Measurements from ENCODE around the gene LZTS3. TPM values are rescaled to one million over a fixed set of nuclear protein-coding genes. Genes with fewer than 3 reads are reported as not detected.
"Not testable (repeated sequence)": the region's sequence is repeated elsewhere in the genome, so short reads cannot be mapped to it uniquely, and the experiment has no call there.

Gene LZTS3
- 10 to 100 TPM in 2 of 4 donors, 1 to 10 TPM in 2; 9.0 to 13.5 (median 9.7) TPM for total RNA-seq

- in situ Hi-C loops (cut with MboI; ENCODE audit: low pct_ligation_motif_present in 1 of 4, low pct_unique_long_range_greater_than_20kb in 1 of 4, low sequenced_read_pairs in 3 of 4) (no loop called here), intact Hi-C loops (cut with DNase I; ENCODE audit: low total_unique reads) (no loop called here)
- Histone ChIP-seq H3K9me3 (no peaks in the 10 kb centered on the region), H3K4me1 (peaks cover 6 to 28% (median 16%) of the 10 kb centered on the region in 4 donors), H3K27ac (peak within 1 kb of the TSS; percentile 63 to 82 (median 76)), H3K27me3 (peaks cover 40% of the 10 kb centered on the region), H3K4me3 (peak within 1 kb of the TSS; percentile 75 to 98 (median 80)), H3K36me3 (no peaks in the 10 kb centered on the region)
- no peak for TF ChIP-seq EP300 (IDR thresholded peaks at IDR 0.05; ENCODE audit: low read depth)
- TF ChIP-seq CTCF (IDR thresholded peaks at IDR 0.05) = no peak
- TF ChIP-seq POLR2AphosphoS5 (IDR thresholded peaks at IDR 0.05) = peak in 1 of 3 donors; percentile 35
- TF ChIP-seq POLR2A (IDR thresholded peaks at IDR 0.05) = peak; percentile 37
- peak; percentile 77 for DNase-seq
- WGBS, 2 donors (ENCODE audit: low coverage in 1 of 2) = 0% methylated on average over 15 of the region's 62 CpGs; no CpG with 5 or more reads in 1 of the 2 donors
Observed at GRCh38 chr20:3172933-3173609, at the start of gene LZTS3. LZTS3 (minus strand) TSS chr20:3173549; CDS start chr20:3167163, 6,386 bp downstream.

GRCh38 chr20:3221398-3222226, 48.3 kb upstream of the LZTS3 start:
- H3K27ac ChIP-seq = no peak overlapping the region
- peaks cover 0 to 5% (median 0%) of the 10 kb centered on the region in 4 donors for H3K36me3 ChIP-seq
- H3K9me3 ChIP-seq = no peaks in the 10 kb centered on the region
- H3K27me3 ChIP-seq = no peaks in the 10 kb centered on the region
- in situ Hi-C loops (cut with MboI; ENCODE audit: low pct_ligation_motif_present in 1 of 4, low pct_unique_long_range_greater_than_20kb in 1 of 4, low sequenced_read_pairs in 3 of 4) = no loop called here
- intact Hi-C loops (cut with DNase I; ENCODE audit: low total_unique reads) = no loop called here
- peaks cover 0 to 13% (median 7%) of the 10 kb centered on the region in 4 donors for H3K4me1 ChIP-seq
- peak; percentile 62 for DNase-seq
- TF ChIP-seq POLR2AphosphoS5 (IDR thresholded peaks at IDR 0.05) = no peak
- TF ChIP-seq CTCF (IDR thresholded peaks at IDR 0.05) = no peak
- no peak for TF ChIP-seq POLR2A (IDR thresholded peaks at IDR 0.05)
- H3K4me3 ChIP-seq = no peak overlapping the region
- WGBS, 2 donors (ENCODE audit: low coverage in 1 of 2) = 87 to 91% methylated on average over 4 to 18 of the region's 18 CpGs

- Histone ChIP-seq H3K4me3 (no peak overlapping the region), H3K36me3 (peaks cover 0 to 27% (median 0%) of the 10 kb centered on the region in 4 donors), H3K27me3 (no peaks in the 10 kb centered on the region), H3K9me3 (no peaks in the 10 kb centered on the region), H3K27ac (no peak overlapping the region), H3K4me1 (peaks cover 0 to 8% (median 7%) of the 10 kb centered on the region in 4 donors)
- in situ Hi-C loops (cut with MboI; ENCODE audit: low pct_ligation_motif_present in 1 of 4, low pct_unique_long_range_greater_than_20kb in 1 of 4, low sequenced_read_pairs in 3 of 4) = no loop called here
- peak; percentile 66 for DNase-seq
- intact Hi-C loops (cut with DNase I; ENCODE audit: low total_unique reads) = no loop called here
- TF ChIP-seq POLR2AphosphoS5 (IDR thresholded peaks at IDR 0.05) (no peak), CTCF (IDR thresholded peaks at IDR 0.05) (peak; percentile 73 to 95 (median 92))
- WGBS, 2 donors (ENCODE audit: low coverage in 1 of 2) = 24% methylated on average over 24 of the region's 30 CpGs; no CpG with 5 or more reads in 1 of the 2 donors
Observed at GRCh38 chr20:3218307-3218988, 45.1 kb upstream of the LZTS3 start.

GRCh38 chr20:3215359-3215917, 42.1 kb upstream of the LZTS3 start:
- H3K9me3 ChIP-seq; H3K27ac ChIP-seq; H3K4me3 ChIP-seq; DNase-seq; in situ Hi-C loops (cut with MboI; ENCODE audit: low pct_ligation_motif_present in 1 of 4, low pct_unique_long_range_greater_than_20kb in 1 of 4, low sequenced_read_pairs in 3 of 4); H3K27me3 ChIP-seq; intact Hi-C loops (cut with DNase I; ENCODE audit: low total_unique reads): not testable (repeated sequence)
- WGBS, 2 donors (ENCODE audit: low coverage in 1 of 2) = 90% methylated on average over 7 of the region's 7 CpGs; no CpG with 5 or more reads in 1 of the 2 donors
- peaks cover 0 to 27% (median 0%) of the 10 kb centered on the region in 4 donors for H3K36me3 ChIP-seq
- H3K4me1 ChIP-seq = peaks cover 0 to 11% (median 10%) of the 10 kb centered on the region in 4 donors
